T-cell (primary cell): ENCODE measurements around the gene DIP2C. TPM values are rescaled to one million over a fixed set of nuclear protein-coding genes. Genes with fewer than 3 reads are reported as not detected.
"Not testable (repeated sequence)": the region's sequence is repeated elsewhere in the genome, so short reads cannot be mapped to it uniquely, and the experiment has no call there.

Experiments used
- ATAC-seq, 4 experiments: fragments of 200-7000 bp in 3 of 4; fragments of 150-1000 bp in 1 of 4; cut with Tn5 transposase; replicated peaks in 1 of 4; 1 replicate in 3 of 4; 2 replicates in 1 of 4; pipeline ENCODE4 v1.10.0; 2021; ENCODE audit warnings: moderate library complexity in 3 of 4, mild to moderate bottlenecking in 2 of 4, moderate number of reproducible peaks in 1 of 4
- CTCF ChIA-PET, 2 donors: fragments of 300-600 bp; sonication (Branson Sonifier 250); formaldehyde crosslinking; loops; one replicate each; lab custom pipeline; 2022; ENCODE audit warnings: antibody characterized with exemption in 2 of 2; lab: Charles Lee
- POLR2A ChIA-PET, 2 donors: fragments of 300-600 bp; sonication (Branson Sonifier 250); formaldehyde crosslinking; loops; one replicate each; lab custom pipeline; 2022; ENCODE audit warnings: antibody characterized with exemption in 2 of 2; lab: Charles Lee
- DNase-seq, 35 experiments: peaks; one replicate each; pipeline versions ENCODE4 v3.0.0 to v3.0.0-alpha.2; 2013 to 2023
- H3K27ac ChIP-seq: one replicate; pipeline ENCODE4 v1.5.1; 2013; ENCODE audit warnings: low read length
- H3K27me3 ChIP-seq, 2 experiments: replicated peaks in 1 of 2; 1 replicate in 1 of 2; 2 replicates in 1 of 2; pipeline versions ENCODE4 v1.6.1 to v1.7.0; 2013; ENCODE audit warnings: low read length in 1 of 2, mixed read lengths in 1 of 2; ENCODE audit not compliant: control insufficient read depth in 2 of 2, insufficient read depth in 2 of 2; ENCODE audit errors: extremely low read depth in 1 of 2
- H3K36me3 ChIP-seq, 2 donors: 1 replicate in 1 of 2; 2 replicates in 1 of 2; pipeline versions ENCODE4 v1.6.1 to v1.7.0; 2013; ENCODE audit warnings: low read length in 1 of 2; ENCODE audit not compliant: control insufficient read depth in 2 of 2, insufficient read depth in 1 of 2; ENCODE audit errors: extremely low read depth in 1 of 2
- H3K4me1 ChIP-seq, 2 experiments: 1 replicate in 1 of 2; 2 replicates in 1 of 2; pipeline versions ENCODE4 v1.6.1 to v1.7.0; 2013; ENCODE audit warnings: low read length in 2 of 2, mixed read lengths in 1 of 2; ENCODE audit not compliant: insufficient read depth in 2 of 2, control insufficient read depth in 1 of 2; ENCODE audit errors: extremely low read depth in 1 of 2
- H3K4me3 ChIP-seq, 2 donors: 1 replicate in 1 of 2; 2 replicates in 1 of 2; pipeline versions ENCODE4 v1.5.1 to v1.7.0; 2013; ENCODE audit warnings: mild to moderate bottlenecking in 2 of 2, low read length in 1 of 2, moderate library complexity in 1 of 2; ENCODE audit not compliant: control insufficient read depth in 1 of 2; ENCODE audit errors: extremely low read depth in 1 of 2
- H3K9me3 ChIP-seq: 2 replicates; pipeline ENCODE4 v1.7.0; 2013
- H3K27ac Mint-ChIP-seq, 2 donors: one replicate each; pipeline ENCODE4 v1.8.0; 2020 to 2021; ENCODE audit warnings: mild to moderate bottlenecking in 2 of 2, mixed read lengths in 2 of 2
- H3K27me3 Mint-ChIP-seq, 2 donors: one replicate each; pipeline ENCODE4 v1.8.0; 2021 to 2022; ENCODE audit warnings: mixed read lengths in 2 of 2
- H3K36me3 Mint-ChIP-seq: one replicate; pipeline ENCODE4 v1.8.0; 2021; ENCODE audit warnings: mixed read lengths
- H3K4me1 Mint-ChIP-seq, 3 donors: one replicate each; pipeline ENCODE4 v1.8.0; 2020 to 2022; ENCODE audit warnings: mixed read lengths in 3 of 3, mild to moderate bottlenecking in 1 of 3
- H3K4me3 Mint-ChIP-seq, 3 donors: one replicate each; pipeline ENCODE4 v1.8.0; 2020 to 2022; ENCODE audit warnings: mild to moderate bottlenecking in 3 of 3, mixed read lengths in 3 of 3, moderate library complexity in 3 of 3
- H3K9me3 Mint-ChIP-seq, 3 donors: one replicate each; pipeline ENCODE4 v1.8.0; 2020 to 2022; ENCODE audit warnings: mixed read lengths in 3 of 3
- whole genome bisulfite sequencing: methylation state at CpG from one replicate; pipeline ENCODE4 v1.1.5; 2013; ENCODE audit warnings: missing lambda C conversion rate; ENCODE audit not compliant: insufficient coverage; 5-methylcytosine and 5-hydroxymethylcytosine counted together
- total RNA-seq, 35 experiments: library from RNA in 6 of 35; stranded (reverse) in 6 of 35; fragments of 120-200 nt in 1 of 35; gene quantifications; one replicate each; pipeline versions ENCODE4 v1.2.1 to v1.2.4 and lab custom pipeline; 2013 to 2026

The DIP2C gene
- total RNA-seq, 5 donors from 2014 or later (not counting 1 experiment from before 2014, with no cell fraction given): 2.7 to 7.4 (median 4.5) TPM

GRCh38 chr10:351770-352334 is 337.6 kb downstream of the DIP2C start:
- ATAC-seq: peak; percentile 75 to 96 (median 88)
- H3K4me3 Mint-ChIP-seq: peak overlapping the region in 2 of 3 donors; percentile 9 to 66
- POLR2A ChIA-PET: no interaction called here
- peaks cover 10 to 16% of the 10 kb centered on the region in 2 experiments for H3K4me1 ChIP-seq
- no peaks in the 10 kb centered on the region for H3K9me3 ChIP-seq
- peaks cover 23% of the 10 kb centered on the region for H3K36me3 Mint-ChIP-seq
- no peaks in the 10 kb centered on the region for H3K27me3 Mint-ChIP-seq
- no peak overlapping the region for H3K27ac ChIP-seq
- no peak overlapping the region for H3K4me3 ChIP-seq
- H3K9me3 Mint-ChIP-seq: no peaks in the 10 kb centered on the region
- peaks cover 18 to 20% (median 19%) of the 10 kb centered on the region in 3 donors for H3K4me1 Mint-ChIP-seq
- WGBS: 79% methylated on average over 9 of the region's 13 CpGs
- no peaks in the 10 kb centered on the region for H3K27me3 ChIP-seq
- H3K36me3 ChIP-seq: peaks cover 3 to 4% of the 10 kb centered on the region in 2 donors
- CTCF ChIA-PET: interaction anchor here in 1 of 2 donors (0.5 kb wide), 1 partner anchor 107 kb away, joined by 4 read pairs; no protein-coding TSS in a partner anchor
- peak in 30 of 35 experiments; percentile 10 to 74 (median 30) for DNase-seq
- H3K27ac Mint-ChIP-seq: peak overlapping the region; percentile 63 to 87

- H3K9me3 ChIP-seq: no peaks in the 10 kb centered on the region
- DNase-seq (no peak), ATAC-seq (no peak)
- Mint-ChIP-seq H3K36me3 (peaks cover 23% of the 10 kb centered on the region), H3K4me3 (peak overlapping the region in 1 of 3 donors; percentile 66), H3K27me3 (no peaks in the 10 kb centered on the region), H3K4me1 (peaks cover 18 to 20% (median 19%) of the 10 kb centered on the region in 3 donors), H3K27ac (no peak overlapping the region), H3K9me3 (no peaks in the 10 kb centered on the region)
- H3K27ac ChIP-seq: no peak overlapping the region
- ChIA-PET CTCF (no interaction called here), POLR2A (no interaction called here)
- no peak overlapping the region for H3K4me3 ChIP-seq
- WGBS: 93% methylated on average over 31 of the region's 35 CpGs
- no peaks in the 10 kb centered on the region for H3K27me3 ChIP-seq
- H3K36me3 ChIP-seq: peaks cover 0 to 3% of the 10 kb centered on the region in 2 donors
- peaks cover 10 to 16% of the 10 kb centered on the region in 2 experiments for H3K4me1 ChIP-seq
Measured at GRCh38 chr10:350981-351501, 338.4 kb downstream of the DIP2C start.

- ATAC-seq (no peak), DNase-seq (no peak)
- Histone ChIP-seq H3K27ac (no peak overlapping the region), H3K4me3 (no peak overlapping the region), H3K36me3 (peaks cover 0 to 5% of the 10 kb centered on the region in 2 donors), H3K9me3 (no peaks in the 10 kb centered on the region), H3K4me1 (peaks cover 10 to 16% of the 10 kb centered on the region in 2 experiments), H3K27me3 (no peaks in the 10 kb centered on the region)
- Mint-ChIP-seq H3K27ac (no peak overlapping the region), H3K36me3 (peaks cover 16% of the 10 kb centered on the region), H3K4me1 (peaks cover 18 to 20% (median 19%) of the 10 kb centered on the region in 3 donors), H3K9me3 (no peaks in the 10 kb centered on the region), H3K4me3 (no peak overlapping the region), H3K27me3 (no peaks in the 10 kb centered on the region)
- ChIA-PET POLR2A (no interaction called here), CTCF (no interaction called here)
- WGBS: 96% methylated on average over 24 of the region's 24 CpGs
Measured at GRCh38 chr10:349081-349480, 340.4 kb downstream of the DIP2C start.

- no peaks in the 10 kb centered on the region for H3K9me3 Mint-ChIP-seq
- H3K4me3 Mint-ChIP-seq: no peak overlapping the region
- H3K4me1 Mint-ChIP-seq: peaks cover 18 to 20% (median 19%) of the 10 kb centered on the region in 3 donors
- no peaks in the 10 kb centered on the region for H3K9me3 ChIP-seq
- no peak for DNase-seq
- no peak overlapping the region for H3K27ac ChIP-seq
- CTCF ChIA-PET: no interaction called here
- ATAC-seq: no peak
- H3K27me3 ChIP-seq: no peaks in the 10 kb centered on the region
- POLR2A ChIA-PET: no interaction called here
- no peak overlapping the region for H3K4me3 ChIP-seq
- H3K27ac Mint-ChIP-seq: no peak overlapping the region
- no peaks in the 10 kb centered on the region for H3K27me3 Mint-ChIP-seq
- H3K4me1 ChIP-seq: peaks cover 10 to 16% of the 10 kb centered on the region in 2 experiments
- H3K36me3 ChIP-seq: peaks cover 0 to 5% of the 10 kb centered on the region in 2 donors
- WGBS: 96% methylated on average over 17 of the region's 17 CpGs
- peaks cover 13% of the 10 kb centered on the region for H3K36me3 Mint-ChIP-seq
Measured at GRCh38 chr10:348456-348855, 341.0 kb downstream of the DIP2C start.

- H3K4me3 Mint-ChIP-seq, H3K27ac Mint-ChIP-seq, DNase-seq, CTCF ChIA-PET, ATAC-seq, H3K4me3 ChIP-seq, H3K27me3 ChIP-seq, POLR2A ChIA-PET, H3K9me3 Mint-ChIP-seq, H3K9me3 ChIP-seq, H3K27me3 Mint-ChIP-seq, H3K27ac ChIP-seq, H3K36me3 ChIP-seq: not testable (repeated sequence)
- H3K4me1 ChIP-seq: peaks cover 9 to 16% of the 10 kb centered on the region in 2 experiments
- Mint-ChIP-seq H3K4me1 (peaks cover 15 to 18% (median 17%) of the 10 kb centered on the region in 3 donors), H3K36me3 (peaks cover 13% of the 10 kb centered on the region)
- WGBS: 96% methylated on average over 22 of the region's 34 CpGs
Measured at GRCh38 chr10:347774-348173, 341.7 kb downstream of the DIP2C start.

- Mint-ChIP-seq H3K4me1 (peaks cover 9 to 12% (median 11%) of the 10 kb centered on the region in 3 donors), H3K36me3 (peaks cover 13% of the 10 kb centered on the region)
- H3K4me3 Mint-ChIP-seq, H3K27ac Mint-ChIP-seq, H3K9me3 ChIP-seq, H3K9me3 Mint-ChIP-seq, DNase-seq, H3K4me3 ChIP-seq, H3K36me3 ChIP-seq, H3K27me3 Mint-ChIP-seq, POLR2A ChIA-PET, CTCF ChIA-PET, H3K27ac ChIP-seq, ATAC-seq, H3K27me3 ChIP-seq: not testable (repeated sequence)
- peaks cover 3 to 10% of the 10 kb centered on the region in 2 experiments for H3K4me1 ChIP-seq
- WGBS: 89% methylated on average over 3 of the region's 33 CpGs
Measured at GRCh38 chr10:347190-347589, 342.3 kb downstream of the DIP2C start.
